ENCODE data around the gene SNX14.
"Not testable (repeated sequence)": the region's sequence is repeated elsewhere in the genome, so short reads cannot be mapped to it uniquely, and the experiment has no call there.

Gene SNX14

GRCh38 chr6:85565736-85566135 lies 27.9 kb downstream of the SNX14 start:
- Histone ChIP-seq H3K4me1 (no peaks in the 10 kb centered on the region), H3K9me3 (no peaks in the 10 kb centered on the region; the same call in 1 of the 2 replicates), H3K27me3 (no peaks in the 10 kb centered on the region)

GRCh38 chr6:85564223-85564622 lies 29.4 kb downstream of the SNX14 start:
- H3K36me3 ChIP-seq, result peaks cover 13% of the 10 kb centered on the region; the same call in 1 of the 2 replicates
- not testable (repeated sequence) for H3K4me1 ChIP-seq, H3K4me2 ChIP-seq, H3K27me3 ChIP-seq, H3K9ac ChIP-seq, H3K27ac ChIP-seq, H3K9me3 ChIP-seq, H3K4me3 ChIP-seq, H4K20me1 ChIP-seq

More at GRCh38 chr6:85565736-85566135, 27.9 kb downstream of the SNX14 start:
- no peak for TF ChIP-seq Cebpa-rat (IDR thresholded peaks at IDR 0.05)
- H3K4me2 ChIP-seq, result no peak overlapping the region
- H3K4me3 ChIP-seq, result no peak overlapping the region
- peaks cover 13% of the 10 kb centered on the region; the same call in 1 of the 2 replicates for H3K36me3 ChIP-seq
- no peak overlapping the region for H3K9ac ChIP-seq
- no peaks in the 10 kb centered on the region for H4K20me1 ChIP-seq
- H3K27ac ChIP-seq, result no peak overlapping the region

GRCh38 chr6:85561750-85562357 lies 31.8 kb downstream of the SNX14 start:
- H3K4me2 ChIP-seq, result no peak overlapping the region
- H3K27ac ChIP-seq, result no peak overlapping the region
- no peaks in the 10 kb centered on the region for H3K4me1 ChIP-seq
- H3K27me3 ChIP-seq, result no peaks in the 10 kb centered on the region
- peaks cover 13% of the 10 kb centered on the region; the same call in 1 of the 2 replicates for H3K36me3 ChIP-seq
- H3K9me3 ChIP-seq, result no peaks in the 10 kb centered on the region; the same call in 1 of the 2 replicates
- H3K4me3 ChIP-seq, result no peak overlapping the region
- H3K9ac ChIP-seq, result no peak overlapping the region
- H4K20me1 ChIP-seq, result no peaks in the 10 kb centered on the region
- TF ChIP-seq Cebpa-rat (IDR thresholded peaks at IDR 0.05), result no peak

DNA sequence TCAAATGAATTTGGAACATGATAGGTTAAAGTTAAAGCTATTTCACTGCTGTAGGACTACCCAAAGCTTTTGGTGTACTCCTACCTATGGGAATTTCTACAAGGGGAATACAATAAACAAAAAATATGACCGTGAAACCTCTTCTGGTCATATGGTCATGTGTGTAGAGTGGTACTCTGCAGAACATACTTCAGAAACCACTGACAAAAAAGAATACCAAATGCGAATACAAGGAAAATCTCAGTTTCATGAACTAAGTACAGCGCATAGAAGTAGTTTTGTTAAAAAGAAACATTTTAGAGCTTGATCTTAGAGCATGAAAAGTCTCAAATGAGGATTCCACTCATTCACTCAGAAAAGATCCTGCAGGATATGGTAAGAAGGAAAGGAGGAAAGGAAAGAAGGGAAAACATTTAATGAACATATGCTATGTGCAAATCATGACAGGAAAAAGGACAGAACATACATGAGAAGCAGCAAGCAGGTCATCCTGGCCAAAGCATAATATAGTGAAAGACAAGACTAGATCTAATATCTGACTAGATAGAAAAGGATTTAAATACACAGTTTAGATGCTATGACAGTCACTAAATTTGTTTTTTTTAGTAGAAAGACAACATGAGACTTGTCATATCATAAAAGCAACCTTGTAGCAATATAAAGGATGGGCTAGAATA lies 36.5 kb downstream of the SNX14 start:
- no peak overlapping the region for H3K4me3 ChIP-seq
- no peak for TF ChIP-seq Cebpa-rat (IDR thresholded peaks at IDR 0.05)
- H3K4me1 ChIP-seq, result no peaks in the 10 kb centered on the region
- no peak overlapping the region for H3K9ac ChIP-seq
- H3K9me3 ChIP-seq, result no peaks in the 10 kb centered on the region
- H3K4me2 ChIP-seq, result no peak overlapping the region
- no peak overlapping the region for H3K27ac ChIP-seq
- H4K20me1 ChIP-seq, result no peaks in the 10 kb centered on the region
- peaks cover 3% of the 10 kb centered on the region; the same call in 1 of the 2 replicates for H3K36me3 ChIP-seq
- H3K27me3 ChIP-seq, result no peaks in the 10 kb centered on the region

- Histone ChIP-seq H3K9ac (no peak overlapping the region), H4K20me1 (no peaks in the 10 kb centered on the region), H3K27ac (no peak overlapping the region), H3K4me2 (no peak overlapping the region), H3K36me3 (0 out of 2 replicates have a peak, but pooled peaks cover 4% of the 10 kb centered on the region), H3K4me3 (no peak overlapping the region), H3K9me3 (no peaks in the 10 kb centered on the region), H3K27me3 (no peaks in the 10 kb centered on the region), H3K4me1 (no peaks in the 10 kb centered on the region)
- no peak for TF ChIP-seq Cebpa-rat (IDR thresholded peaks at IDR 0.05)
Observed at GRCh38 chr6:85552652-85553051, 41.0 kb downstream of the SNX14 start.

- Histone ChIP-seq H3K9ac (no peak overlapping the region), H3K27me3 (no peaks in the 10 kb centered on the region), H3K4me1 (no peaks in the 10 kb centered on the region), H3K27ac (no peak overlapping the region), H4K20me1 (no peaks in the 10 kb centered on the region), H3K9me3 (no peaks in the 10 kb centered on the region), H3K4me3 (no peak overlapping the region), H3K4me2 (no peak overlapping the region), H3K36me3 (0 out of 2 replicates have a peak, but pooled peaks cover 4% of the 10 kb centered on the region)
- no peak for TF ChIP-seq Cebpa-rat (IDR thresholded peaks at IDR 0.05)
Observed at GRCh38 chr6:85551264-85551663, 42.4 kb downstream of the SNX14 start.

DNA sequence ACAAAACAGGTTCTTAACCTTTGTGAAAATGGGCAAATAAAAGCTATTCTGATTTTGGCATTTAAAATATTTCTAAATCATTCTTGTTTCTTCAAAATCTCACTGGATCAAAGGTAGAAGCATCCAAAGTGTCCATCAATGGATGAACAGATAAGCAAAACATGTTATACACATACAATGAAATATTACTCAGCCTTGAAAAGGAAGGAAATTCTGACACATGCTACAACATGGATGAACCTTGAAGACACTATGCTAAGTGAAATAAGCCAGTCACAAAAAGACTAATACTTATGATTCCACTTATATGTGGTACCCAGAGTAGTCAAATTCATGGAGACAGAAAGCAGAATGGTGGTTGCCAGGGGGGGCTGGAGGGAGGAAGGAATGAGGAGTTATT lies 45.9 kb downstream of the SNX14 start:
- Histone ChIP-seq H3K4me2 (no peak overlapping the region), H3K36me3 (peaks cover 7% of the 10 kb centered on the region; the same call in 1 of the 2 replicates), H3K4me1 (no peaks in the 10 kb centered on the region), H3K27ac (no peak overlapping the region), H3K9me3 (no peaks in the 10 kb centered on the region), H4K20me1 (no peaks in the 10 kb centered on the region), H3K4me3 (no peak overlapping the region), H3K27me3 (no peaks in the 10 kb centered on the region), H3K9ac (no peak overlapping the region)
- no peak for TF ChIP-seq Cebpa-rat (IDR thresholded peaks at IDR 0.05)

- Histone ChIP-seq H3K27ac (no peak overlapping the region), H3K36me3 (peaks cover 7% of the 10 kb centered on the region; the same call in 1 of the 2 replicates), H3K4me2 (no peak overlapping the region), H3K9ac (no peak overlapping the region), H3K4me1 (no peaks in the 10 kb centered on the region), H3K4me3 (no peak overlapping the region), H4K20me1 (no peaks in the 10 kb centered on the region), H3K27me3 (no peaks in the 10 kb centered on the region), H3K9me3 (no peaks in the 10 kb centered on the region)
- no peak for TF ChIP-seq Cebpa-rat (IDR thresholded peaks at IDR 0.05)
Observed at GRCh38 chr6:85544776-85545175, 48.9 kb downstream of the SNX14 start.

GRCh38 chr6:85537055-85537494 lies 56.6 kb downstream of the SNX14 start:
- no peaks in the 10 kb centered on the region for H4K20me1 ChIP-seq
- H3K4me1 ChIP-seq, result no peaks in the 10 kb centered on the region
- no peaks in the 10 kb centered on the region for H3K9me3 ChIP-seq
- H3K27ac ChIP-seq, result no peak overlapping the region
- TF ChIP-seq Cebpa-rat (IDR thresholded peaks at IDR 0.05), result no peak
- no peaks in the 10 kb centered on the region for H3K27me3 ChIP-seq
- no peak overlapping the region for H3K4me2 ChIP-seq
- H3K36me3 ChIP-seq, result peaks cover 10% of the 10 kb centered on the region
- no peak overlapping the region for H3K9ac ChIP-seq
- no peak overlapping the region for H3K4me3 ChIP-seq

GRCh38 chr6:85524281-85524680 lies 69.4 kb downstream of the SNX14 start:
- H4K20me1 ChIP-seq, H3K27me3 ChIP-seq, H3K4me1 ChIP-seq, H3K27ac ChIP-seq, H3K4me3 ChIP-seq, H3K4me2 ChIP-seq, H3K9me3 ChIP-seq, H3K9ac ChIP-seq: not testable (repeated sequence)
- H3K36me3 ChIP-seq, result peaks cover 39% of the 10 kb centered on the region
